GM23338 (cell line): ENCODE results near the gene PPP2R5B. TPM values are rescaled to one million over a fixed set of nuclear protein-coding genes. Genes with fewer than 3 reads are reported as not detected.

Source experiments
- ATAC-seq: fragments of 200-7000 bp; cut with Tn5 transposase; 3 replicates; pipeline ENCODE4 v1.9.1; 2020
- DNase-seq: peaks from one replicate; pipeline ENCODE4 v3.0.0-alpha.2; 2015; ENCODE audit warnings: low spot score
- H2AFZ ChIP-seq: fragments of 200-600 bp; sonication (generic); 2 replicates; pipeline ENCODE4 v1.8.0; 2016; ENCODE audit warnings: antibody characterized with exemption, mild to moderate bottlenecking, moderate library complexity
- H3F3A ChIP-seq: fragments of 200-600 bp; sonication (generic); replicated peaks from 2 replicates; pipeline ENCODE4 v1.8.0; 2017; ENCODE audit warnings: antibody characterized with exemption, mixed run types, low read depth
- H3K27ac ChIP-seq: fragments of 200-600 bp; sonication (generic); 2 replicates; pipeline ENCODE4 v1.6.1; 2016; ENCODE audit warnings: low read depth
- H3K27me3 ChIP-seq: fragments of 200-600 bp; sonication (generic); 2 replicates; pipeline ENCODE4 v1.8.0; 2016; ENCODE audit warnings: mild to moderate bottlenecking, mixed run types, moderate library complexity; ENCODE audit not compliant: insufficient read depth
- H3K36me3 ChIP-seq: fragments of 200-600 bp; sonication (generic); 2 replicates; pipeline ENCODE4 v1.8.0; 2016; ENCODE audit warnings: mild to moderate bottlenecking; ENCODE audit not compliant: insufficient read depth
- H3K4me1 ChIP-seq: fragments of 200-600 bp; sonication (generic); 2 replicates; pipeline ENCODE4 v1.8.0; 2016; ENCODE audit warnings: mild to moderate bottlenecking, moderate library complexity; ENCODE audit not compliant: insufficient read depth
- H3K4me2 ChIP-seq: fragments of 200-600 bp; sonication (generic); 2 replicates; pipeline ENCODE4 v1.7.1; 2017; ENCODE audit warnings: mixed run types
- H3K4me3 ChIP-seq: fragments of 200-600 bp; sonication (generic); 2 replicates; pipeline ENCODE4 v1.6.1; 2016; ENCODE audit warnings: mixed run types
- H3K79me2 ChIP-seq: fragments of 200-600 bp; sonication (generic); replicated peaks from 2 replicates; pipeline ENCODE4 v1.8.0; 2017; ENCODE audit warnings: mild to moderate bottlenecking; ENCODE audit not compliant: insufficient read depth
- H3K9me2 ChIP-seq: fragments of 200-600 bp; sonication (generic); 2 replicates; pipeline ENCODE4 v1.8.0; 2017; ENCODE audit not compliant: insufficient read depth
- H4K20me1 ChIP-seq: fragments of 200-600 bp; sonication (generic); replicated peaks from 2 replicates; pipeline ENCODE4 v1.8.0; 2017; ENCODE audit warnings: mild to moderate bottlenecking; ENCODE audit not compliant: insufficient read depth
- H3K27ac Mint-ChIP-seq: 2 replicates; pipeline ENCODE4 v1.8.0; 2020; ENCODE audit warnings: inconsistent platforms, mild to moderate bottlenecking, moderate library complexity, mixed read lengths
- H3K27me3 Mint-ChIP-seq: 3 replicates; pipeline ENCODE4 v1.8.0; 2022; ENCODE audit warnings: low read depth, mild to moderate bottlenecking, moderate library complexity, mixed read lengths, inconsistent platforms; ENCODE audit not compliant: insufficient read depth, poor library complexity
- H3K36me3 Mint-ChIP-seq: 3 replicates; pipeline ENCODE4 v1.8.0; 2021; ENCODE audit warnings: low read depth, mild to moderate bottlenecking, inconsistent platforms, moderate library complexity, mixed read lengths
- H3K4me1 Mint-ChIP-seq: 3 replicates; pipeline ENCODE4 v1.8.0; 2020; ENCODE audit warnings: mild to moderate bottlenecking, inconsistent platforms, mixed read lengths
- H3K4me3 Mint-ChIP-seq: 3 replicates; pipeline ENCODE4 v1.8.0; 2021; ENCODE audit warnings: moderate library complexity, mild to moderate bottlenecking, inconsistent platforms, mixed read lengths
- H3K9me3 Mint-ChIP-seq: 3 replicates; pipeline ENCODE4 v1.8.0; 2020; ENCODE audit warnings: moderate library complexity, mild to moderate bottlenecking, inconsistent platforms, mixed read lengths
- CREB1 ChIP-seq: fragments of 250-450 bp; sonication (Bioruptor Pico); IDR thresholded peaks from 2 replicates; pipeline ENCODE4 v1.5.0; 2020; ENCODE audit warnings: low read depth, mild to moderate bottlenecking, moderate library complexity
- CTCF ChIP-seq, 2 experiments: fragments of 200-600 bp in 1 of 2; sonication (generic) in 1 of 2; conservative IDR thresholded peaks; 2 replicates each; pipeline versions ENCODE4 v1.5.1 to v1.6.1; 2016 to 2017; ENCODE audit warnings: antibody characterized with exemption in 2 of 2, low read depth in 2 of 2, mild to moderate bottlenecking in 2 of 2, moderate library complexity in 1 of 2
- EZH2 ChIP-seq: fragments of 200-600 bp; sonication (generic); IDR thresholded peaks from one replicate; pipeline ENCODE4 v1.8.0; 2017; ENCODE audit warnings: antibody characterized with exemption, mild to moderate bottlenecking, low read depth; ENCODE audit not compliant: unreplicated experiment
- EZH2phosphoT487 ChIP-seq: fragments of 200-600 bp; sonication (generic); IDR thresholded peaks from one replicate; pipeline ENCODE4 v1.8.1; 2018; ENCODE audit warnings: antibody characterized with exemption; ENCODE audit not compliant: unreplicated experiment
- REST ChIP-seq: IDR thresholded peaks from one replicate; pipeline ENCODE4 v1.6.1; 2018; ENCODE audit warnings: antibody characterized with exemption; ENCODE audit not compliant: unreplicated experiment
- ZNF114 ChIP-seq: fragments of 250-450 bp; sonication (Bioruptor Pico); IDR thresholded peaks from 2 replicates; pipeline ENCODE4 v1.5.0; 2020; ENCODE audit warnings: mild to moderate bottlenecking, moderate library complexity
- ZNF331 ChIP-seq: fragments of 250-450 bp; sonication (Bioruptor Pico); IDR thresholded peaks from 2 replicates; pipeline ENCODE4 v1.5.0; 2020; ENCODE audit warnings: low read depth, mild to moderate bottlenecking, moderate library complexity
- polyA plus RNA-seq: library from polyadenylated mRNA; unstranded; fragments of >200 nt; fragmentation: Nextera tagmentation; extraction: Ambion mirVana; gene quantifications from 2 replicates; pipeline ENCODE4 v1.2.1, GENCODE V29; 2016
- total RNA-seq: library from RNA; depleted of rRNA; stranded (reverse); fragments of >200 nt; shearing (Covaris generic); gene quantifications from 2 replicates; pipeline ENCODE4 v1.2.3, GENCODE V29; 2014

Gene PPP2R5B
- total and polyA plus RNA-seq, 2 experiments from 2014 or later: 2.8 to 5.8 TPM

DNA sequence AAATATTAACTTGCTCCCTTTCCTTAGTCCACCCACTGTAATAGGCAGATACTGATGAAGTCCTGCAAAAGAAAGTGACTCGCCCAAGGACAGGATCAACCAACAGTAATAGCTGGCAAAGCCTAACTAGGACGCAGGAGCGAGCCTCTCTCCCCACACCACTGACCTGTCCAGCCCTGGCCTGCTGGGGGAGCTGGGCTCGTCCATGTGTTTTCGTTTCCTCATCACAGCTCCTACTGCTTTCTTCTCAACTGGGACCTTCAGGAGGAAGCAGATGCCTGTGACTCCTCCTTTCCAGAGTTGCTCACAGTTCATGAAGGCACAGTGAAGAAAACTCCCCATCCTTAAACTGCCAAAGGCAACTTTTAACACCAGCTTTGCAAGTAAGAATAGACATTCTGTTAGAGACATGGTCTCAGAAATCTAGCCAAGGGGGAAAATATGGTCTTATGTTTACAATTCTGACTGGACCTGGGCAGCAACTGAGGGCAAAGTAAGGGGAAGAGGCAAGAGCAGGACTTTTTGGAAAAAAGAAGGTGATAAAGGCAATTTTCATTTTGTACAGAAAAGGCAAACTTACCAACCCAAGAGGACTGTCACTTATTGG, 22.8 kb downstream of the PPP2R5B start:
- Mint-ChIP-seq H3K27me3 (peaks cover 2% of the 10 kb centered on the region), H3K27ac (no peak overlapping the region), H3K4me3 (no peak overlapping the region), H3K36me3 (no peaks in the 10 kb centered on the region), H3K9me3 (no peaks in the 10 kb centered on the region), H3K4me1 (peaks cover 2% of the 10 kb centered on the region; the same call in 1 of the 3 replicates)
- DNase-seq: no peak
- H3K9me2 ChIP-seq: no peaks in the 10 kb centered on the region
- H3K36me3 ChIP-seq: no peaks in the 10 kb centered on the region
- H3K79me2 ChIP-seq: no peaks in the 10 kb centered on the region
- H3K4me3 ChIP-seq: no peak overlapping the region
- H3K4me1 ChIP-seq: no peaks in the 10 kb centered on the region
- H3K27ac ChIP-seq: no peak overlapping the region
- H3F3A ChIP-seq: no peaks in the 10 kb centered on the region
- H3K4me2 ChIP-seq: no peak overlapping the region
- peak; percentile 32; the same call in 1 of the 3 replicates for ATAC-seq
- no peaks in the 10 kb centered on the region for H3K27me3 ChIP-seq
- H4K20me1 ChIP-seq: no peaks in the 10 kb centered on the region
- H2AFZ ChIP-seq: peak overlapping the region; percentile 77
- 0 out of 4 replicates have a peak, but pooled peaks of 1 of the 2 experiments have one; percentile 3 for TF ChIP-seq CTCF (conservative IDR thresholded peaks at IDR 0.05; ENCODE audit: low read depth in 2 of 2)
- TF ChIP-seq EZH2: no peak

DNA sequence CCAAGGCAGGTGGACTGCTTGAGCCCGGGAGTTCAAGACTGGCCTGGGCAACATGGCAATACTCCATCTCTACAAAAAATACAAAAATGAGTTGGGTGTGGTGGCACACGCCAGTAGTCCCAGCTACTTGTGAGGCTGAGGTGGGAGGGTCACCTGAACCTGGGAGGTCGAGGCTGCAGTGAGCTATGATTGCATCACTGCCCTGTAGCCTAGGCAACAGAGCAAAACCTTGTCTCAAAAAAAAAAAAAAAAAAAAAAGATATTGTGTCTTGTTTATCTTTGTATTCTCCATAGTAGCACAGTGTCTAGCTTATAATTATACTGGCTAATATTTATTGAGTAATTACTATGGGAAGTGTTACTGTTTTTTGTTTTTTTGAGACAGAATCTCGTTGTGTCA, 27.0 kb downstream of the PPP2R5B start:
- H3K4me3 Mint-ChIP-seq: no peak overlapping the region
- no peak overlapping the region for H3K4me3 ChIP-seq
- H3K36me3 Mint-ChIP-seq: no peaks in the 10 kb centered on the region
- H3K4me2 ChIP-seq: no peak overlapping the region
- no peaks in the 10 kb centered on the region for H3K4me1 Mint-ChIP-seq
- H4K20me1 ChIP-seq: no peaks in the 10 kb centered on the region
- H3F3A ChIP-seq: no peaks in the 10 kb centered on the region
- no peaks in the 10 kb centered on the region for H3K27me3 ChIP-seq
- no peaks in the 10 kb centered on the region for H3K9me2 ChIP-seq
- no peak overlapping the region for H3K27ac ChIP-seq
- no peak overlapping the region for H3K27ac Mint-ChIP-seq
- H3K27me3 Mint-ChIP-seq: peaks cover 3% of the 10 kb centered on the region
- DNase-seq (no peak), ATAC-seq (no peak)
- no peak overlapping the region for H2AFZ ChIP-seq
- no peaks in the 10 kb centered on the region for H3K79me2 ChIP-seq
- H3K36me3 ChIP-seq: no peaks in the 10 kb centered on the region
- no peaks in the 10 kb centered on the region for H3K4me1 ChIP-seq
- no peaks in the 10 kb centered on the region for H3K9me3 Mint-ChIP-seq
- TF ChIP-seq CTCF (conservative IDR thresholded peaks at IDR 0.05; ENCODE audit: low read depth in 2 of 2) (no peak), CREB1 (CRISPR knock-in tag) (no peak), ZNF114 (CRISPR knock-in tag) (no peak), ZNF331 (CRISPR knock-in tag) (no peak), REST (no peak), EZH2phosphoT487 (no peak)
